H9 (cell line): ENCODE measurements around the gene ADAMTS13. TPM values are rescaled to one million over a fixed set of nuclear protein-coding genes. Genes with fewer than 3 reads are reported as not detected.

Experiments
- DNase-seq: peaks from one replicate; pipeline ENCODE4 v3.0.0-alpha.2; 2017
- H2AFZ ChIP-seq: one replicate; pipeline ENCODE4 v1.6.1; 2013; ENCODE audit warnings: mild to moderate bottlenecking, low read length, control low read depth, moderate library complexity
- H2AK5ac ChIP-seq: 2 replicates; pipeline ENCODE4 v1.6.1; 2013; ENCODE audit warnings: low read length, control low read depth, mixed read lengths; ENCODE audit not compliant: insufficient read length
- H2BK120ac ChIP-seq: one replicate; pipeline ENCODE4 v1.6.1; 2013; ENCODE audit warnings: low read depth, mild to moderate bottlenecking, low read length, control low read depth, inconsistent platforms; ENCODE audit not compliant: poor library complexity, severe bottlenecking
- H2BK12ac ChIP-seq: 2 replicates; pipeline ENCODE4 v1.6.1; 2013; ENCODE audit warnings: low read length, control low read depth, mixed read lengths, low read depth; ENCODE audit not compliant: insufficient read length
- H2BK15ac ChIP-seq: 2 replicates; pipeline ENCODE4 v1.6.1; 2013; ENCODE audit warnings: low read depth, low read length, control low read depth
- H2BK20ac ChIP-seq: one replicate; pipeline ENCODE4 v1.6.1; 2013; ENCODE audit warnings: low read depth, mild to moderate bottlenecking, low read length, control low read depth, inconsistent platforms; ENCODE audit not compliant: poor library complexity, severe bottlenecking
- H2BK5ac ChIP-seq: 2 replicates; pipeline ENCODE4 v1.6.1; 2013; ENCODE audit warnings: low read length, control low read depth, mixed read lengths; ENCODE audit not compliant: insufficient read length
- H3K14ac ChIP-seq: 2 replicates; pipeline ENCODE4 v1.6.1; 2013; ENCODE audit warnings: low read length, control low read depth; ENCODE audit not compliant: insufficient read depth
- H3K18ac ChIP-seq: 2 replicates; pipeline ENCODE4 v1.6.1; 2013; ENCODE audit warnings: low read depth, mild to moderate bottlenecking, mixed read lengths, low read length, control low read depth; ENCODE audit not compliant: insufficient read length
- H3K23ac ChIP-seq: 2 replicates; pipeline ENCODE4 v1.6.1; 2013; ENCODE audit warnings: low read length, control low read depth, mixed read lengths, low read depth; ENCODE audit not compliant: insufficient read length
- H3K23me2 ChIP-seq: 2 replicates; pipeline ENCODE4 v1.6.1; 2013; ENCODE audit warnings: low read depth, mild to moderate bottlenecking, mixed read lengths, low read length, control low read depth; ENCODE audit not compliant: insufficient read length, poor library complexity, severe bottlenecking
- H3K27ac ChIP-seq: 2 replicates; pipeline ENCODE4 v1.5.1; 2013; ENCODE audit warnings: low read length, control low read depth, mixed read lengths, low read depth; ENCODE audit not compliant: insufficient read length
- H3K27me3 ChIP-seq: 2 replicates; pipeline ENCODE4 v1.6.1; 2013; ENCODE audit warnings: low read length, control low read depth, inconsistent platforms; ENCODE audit not compliant: insufficient read depth
- H3K4ac ChIP-seq: 2 replicates; pipeline ENCODE4 v1.6.1; 2013; ENCODE audit warnings: low read depth, mild to moderate bottlenecking, control low read depth, inconsistent platforms, low read length, moderate library complexity
- H3K4me1 ChIP-seq: 2 replicates; pipeline ENCODE4 v1.6.1; 2013; ENCODE audit warnings: low read length, control low read depth, inconsistent platforms; ENCODE audit not compliant: insufficient read depth
- H3K4me2 ChIP-seq: 2 replicates; pipeline ENCODE4 v1.6.1; 2013; ENCODE audit warnings: low read length, control low read depth, mixed read lengths; ENCODE audit not compliant: insufficient read length, insufficient read depth
- H3K56ac ChIP-seq: 2 replicates; pipeline ENCODE4 v1.6.1; 2013; ENCODE audit warnings: low read depth, mild to moderate bottlenecking, mixed read lengths, low read length, control low read depth; ENCODE audit not compliant: insufficient read length
- H3K79me1 ChIP-seq: 2 replicates; pipeline ENCODE4 v1.6.1; 2013; ENCODE audit warnings: low read depth, mild to moderate bottlenecking, moderate library complexity, low read length, control low read depth, inconsistent platforms; ENCODE audit not compliant: insufficient read depth, poor library complexity, severe bottlenecking
- H3K79me2 ChIP-seq: 2 replicates; pipeline ENCODE4 v1.6.1; 2013; ENCODE audit warnings: low read length, control low read depth, inconsistent platforms; ENCODE audit not compliant: insufficient read depth
- H3K9ac ChIP-seq: 2 replicates; pipeline ENCODE4 v1.6.1; 2013; ENCODE audit warnings: low read length, control low read depth, mixed read lengths; ENCODE audit not compliant: insufficient read length; ENCODE audit errors: extremely low read depth
- H3K9me3 ChIP-seq: one replicate; pipeline ENCODE4 v1.6.1; 2013; ENCODE audit warnings: low read depth, low read length, inconsistent platforms; ENCODE audit not compliant: control insufficient read depth
- H3T11ph ChIP-seq: one replicate; pipeline ENCODE4 v1.6.1; 2013; ENCODE audit warnings: mild to moderate bottlenecking, low read length, control low read depth, inconsistent platforms
- H4K20me1 ChIP-seq: one replicate; pipeline ENCODE4 v1.6.1; 2013; ENCODE audit not compliant: control insufficient read depth, insufficient read length, insufficient read depth
- H4K5ac ChIP-seq: 2 replicates; pipeline ENCODE4 v1.6.1; 2013; ENCODE audit warnings: low read depth, mild to moderate bottlenecking, mixed read lengths, low read length, control low read depth; ENCODE audit not compliant: insufficient read length
- H4K8ac ChIP-seq: replicated peaks from 2 replicates; pipeline ENCODE4 v1.6.1; 2013; ENCODE audit warnings: low read length, control low read depth, mixed read lengths, low read depth; ENCODE audit not compliant: insufficient read length
- H4K91ac ChIP-seq: 2 replicates; pipeline ENCODE4 v1.6.1; 2013; ENCODE audit warnings: low read depth, mild to moderate bottlenecking, moderate library complexity, mixed read lengths, low read length, control low read depth; ENCODE audit not compliant: insufficient read length
- H3K27ac Mint-ChIP-seq, 3 experiments: 2 replicates in 2 of 3; 3 replicates in 1 of 3; pipeline ENCODE4 v1.8.0; 2020 to 2021; ENCODE audit warnings: mixed read lengths in 3 of 3, mild to moderate bottlenecking in 1 of 3, moderate library complexity in 1 of 3
- H3K27me3 Mint-ChIP-seq: 2 replicates; pipeline ENCODE4 v1.8.0; 2021; ENCODE audit warnings: low read depth, mild to moderate bottlenecking, moderate library complexity, mixed read lengths
- H3K36me3 Mint-ChIP-seq, 3 experiments: 2 replicates in 2 of 3; 3 replicates in 1 of 3; pipeline ENCODE4 v1.8.0; 2020 to 2021; ENCODE audit warnings: low read depth in 3 of 3, mixed read lengths in 3 of 3; ENCODE audit not compliant: insufficient read depth in 1 of 3
- H3K4me1 Mint-ChIP-seq, 2 experiments: 2 replicates each; pipeline ENCODE4 v1.8.0; 2020; ENCODE audit warnings: mixed read lengths in 2 of 2
- H3K4me3 Mint-ChIP-seq, 2 experiments: 2 replicates in 1 of 2; 3 replicates in 1 of 2; pipeline ENCODE4 v1.8.0; 2020 to 2021; ENCODE audit warnings: mild to moderate bottlenecking in 2 of 2, mixed read lengths in 2 of 2, moderate library complexity in 1 of 2
- H3K9me3 Mint-ChIP-seq, 2 experiments: 2 replicates in 1 of 2; 3 replicates in 1 of 2; pipeline ENCODE4 v1.8.0; 2020; ENCODE audit warnings: mild to moderate bottlenecking in 2 of 2, mixed read lengths in 2 of 2, moderate library complexity in 1 of 2
- CTCF ChIP-seq: fragments of 200-600 bp; sonication (generic); conservative IDR thresholded peaks from 3 replicates; pipeline ENCODE4 v1.8.0; 2021; ENCODE audit warnings: antibody characterized with exemption, mild to moderate bottlenecking
- WGBS: extraction: QIAGEN DNeasy Blood & Tissue Kit; methylation state at CpG from one replicate; pipeline ENCODE4 v1.1.7; 2013; ENCODE audit warnings: missing lambda C conversion rate, low lambda C conversion rate, mixed read lengths; ENCODE audit not compliant: insufficient read length; ENCODE audit errors: extremely low coverage; 5-methylcytosine and 5-hydroxymethylcytosine counted together
- total RNA-seq: library from RNA; stranded (reverse); gene quantifications from 2 replicates; pipeline ENCODE4 v1.2.1, GENCODE V29; 2021

Gene ADAMTS13
- total RNA-seq, 1 experiment from 2014 or later = 8.8 TPM

GRCh38 chr9:133485531-133486260 is 63.5 kb downstream of the ADAMTS13 start:
- no peak overlapping the region for H3K56ac ChIP-seq
- no peak overlapping the region for H2AK5ac ChIP-seq
- H3K79me1 ChIP-seq = no peaks in the 10 kb centered on the region
- no peak overlapping the region for H2BK5ac ChIP-seq
- no peak overlapping the region for H4K8ac ChIP-seq
- H3K27ac ChIP-seq = no peak overlapping the region
- no peaks in the 10 kb centered on the region for H3K27me3 ChIP-seq
- no peak overlapping the region for H3K4ac ChIP-seq
- H2BK12ac ChIP-seq = no peak overlapping the region
- Mint-ChIP-seq H3K27ac (no peak overlapping the region), H3K4me1 (0 out of 4 replicates have a peak, but pooled peaks cover 0 to 2% of the 10 kb centered on the region in 2 experiments), H3K9me3 (no peaks in the 10 kb centered on the region; a peak in 1 of 5 replicates), H3K36me3 (no peaks in the 10 kb centered on the region), H3K4me3 (no peak overlapping the region), H3K27me3 (peaks cover 18% of the 10 kb centered on the region)
- H3K18ac ChIP-seq = no peak overlapping the region
- no peak overlapping the region for H3K14ac ChIP-seq
- H3K9ac ChIP-seq = no peak overlapping the region
- no peak for TF ChIP-seq CTCF
- H2BK15ac ChIP-seq = no peak overlapping the region
- H3K9me3 ChIP-seq = no peaks in the 10 kb centered on the region
- H3K4me1 ChIP-seq = no peaks in the 10 kb centered on the region
- no peak overlapping the region for H4K5ac ChIP-seq
- no peak overlapping the region for H3K23ac ChIP-seq
- H4K20me1 ChIP-seq = no peaks in the 10 kb centered on the region
- H4K91ac ChIP-seq = no peak overlapping the region
- no peak overlapping the region for H2BK120ac ChIP-seq
- no peak overlapping the region for H3T11ph ChIP-seq
- no peak overlapping the region for H2AFZ ChIP-seq
- no peaks in the 10 kb centered on the region for H3K79me2 ChIP-seq
- no CpG with 5 or more reads among the region's 25 CpGs for WGBS
- H3K23me2 ChIP-seq = no peaks in the 10 kb centered on the region
- H3K4me2 ChIP-seq = no peak overlapping the region
- H2BK20ac ChIP-seq = no peak overlapping the region
- DNase-seq = no peak
